Activated CD4-positive, CD25-positive, alpha-beta regulatory T cell treated with anti-CD3 and anti-CD28 coated beads, Interleukin-2, amount 50 U/mL, for 72 hours (primary cell): ENCODE measurements around the gene SDK1.

Source experiments
- DNase-seq: peaks from one replicate; pipeline ENCODE4 v3.0.0; 2021

SDK1 gene

GRCh38 chr7:3757059-3757458 is 456.0 kb downstream of the SDK1 start:
- DNase-seq, result no peak

- DNase-seq, result no peak
Measured at GRCh38 chr7:3760651-3761050, 459.6 kb downstream of the SDK1 start.

GRCh38 chr7:3762146-3762831 is 461.2 kb downstream of the SDK1 start:
- DNase-seq, result no peak

- no peak for DNase-seq
Measured at GRCh38 chr7:3767917-3768777, 467.1 kb downstream of the SDK1 start.

- DNase-seq, result no peak
Measured at GRCh38 chr7:3771906-3772305, 470.9 kb downstream of the SDK1 start.

- DNase-seq, result no peak
Measured at GRCh38 chr7:3778345-3778744, 477.3 kb downstream of the SDK1 start.

- no peak for DNase-seq
Measured at GRCh38 chr7:3780016-3780415, 479.0 kb downstream of the SDK1 start.

- no peak for DNase-seq
Measured at GRCh38 chr7:3780525-3780924, 479.5 kb downstream of the SDK1 start.

- DNase-seq, result no peak
Measured at GRCh38 chr7:3781607-3782006, 480.6 kb downstream of the SDK1 start.

- DNase-seq, result no peak
Measured at GRCh38 chr7:3787717-3788264, 486.7 kb downstream of the SDK1 start.

- DNase-seq, result no peak
Measured at GRCh38 chr7:3790803-3791202, 489.8 kb downstream of the SDK1 start.

- no peak for DNase-seq
Measured at GRCh38 chr7:3791327-3791726, 490.3 kb downstream of the SDK1 start.

- no peak for DNase-seq
Measured at GRCh38 chr7:3795141-3795540, 494.1 kb downstream of the SDK1 start.

GRCh38 chr7:3795781-3796180 is 494.7 kb downstream of the SDK1 start:
- no peak for DNase-seq

- DNase-seq, result no peak
Measured at GRCh38 chr7:3805151-3805550, 504.1 kb downstream of the SDK1 start.

- no peak for DNase-seq
Measured at GRCh38 chr7:3806516-3806915, 505.5 kb downstream of the SDK1 start.

- DNase-seq, result no peak
Measured at GRCh38 chr7:3807824-3808223, 506.8 kb downstream of the SDK1 start.

- no peak for DNase-seq
Measured at GRCh38 chr7:3821488-3821887, 520.4 kb downstream of the SDK1 start.

- DNase-seq, result no peak
Measured at GRCh38 chr7:3825491-3825890, 524.4 kb downstream of the SDK1 start.

- DNase-seq, result no peak
Measured at GRCh38 chr7:3832199-3832598, 531.1 kb downstream of the SDK1 start.

GRCh38 chr7:3835109-3835508 is 534.1 kb downstream of the SDK1 start:
- DNase-seq, result no peak

GRCh38 chr7:3836855-3837254 is 535.8 kb downstream of the SDK1 start:
- DNase-seq, result no peak

GRCh38 chr7:3844540-3845151 is 543.6 kb downstream of the SDK1 start:
- no peak for DNase-seq

- no peak for DNase-seq
Measured at GRCh38 chr7:3846738-3847137, 545.7 kb downstream of the SDK1 start.
